Caco-2 (cell line): ENCODE data around the gene RERE. TPM values are rescaled to one million over a fixed set of nuclear protein-coding genes. Genes with fewer than 3 reads are reported as not detected.
"Not testable (repeated sequence)": the region's sequence is repeated elsewhere in the genome, so short reads cannot be mapped to it uniquely, and the experiment has no call there.

Experiments used
- BruUV-seq: library from RNA; stranded (reverse); fragments of 400-500 nt; replicated peaks from 2 replicates; lab custom pipeline; 2021; lab: Mats Ljungman, UMichigan
- CTCF ChIA-PET: fragments of 300-600 bp; sonication (Branson Sonifier 250); formaldehyde crosslinking; loops from one replicate; lab custom pipeline; 2022; ENCODE audit warnings: antibody characterized with exemption; lab: Charles Lee
- POLR2A ChIA-PET: fragments of 300-600 bp; sonication (Branson Sonifier 250); formaldehyde crosslinking; loops from one replicate; lab custom pipeline; 2022; ENCODE audit warnings: antibody characterized with exemption; lab: Charles Lee
- DNase-seq, 2 experiments: peaks; one replicate each; pipeline versions ENCODE4 v3.0.0 to v3.0.0-alpha.2; 2020 to 2022
- H3K27me3 ChIP-seq: replicated peaks from 2 replicates; pipeline ENCODE4 v1.6.0; 2011; ENCODE audit warnings: low read length; ENCODE audit not compliant: control insufficient read depth, insufficient read depth
- H3K36me3 ChIP-seq: 2 replicates; pipeline ENCODE4 v1.5.1; 2011; ENCODE audit warnings: low read length; ENCODE audit not compliant: control insufficient read depth, insufficient read depth
- H3K4me1 ChIP-seq: fragments of 250-450 bp; sonication (Bioruptor Pico); 2 replicates; pipeline ENCODE4 v1.5.1; 2020; ENCODE audit warnings: mild to moderate bottlenecking
- H3K4me3 ChIP-seq: 2 replicates; pipeline ENCODE4 v1.5.1; 2011; ENCODE audit warnings: low read depth, mild to moderate bottlenecking, control low read depth, low read length
- H3K9me3 ChIP-seq: fragments of 250-450 bp; sonication (Bioruptor Pico); 2 replicates; pipeline ENCODE4 v1.5.1; 2020; ENCODE audit warnings: mild to moderate bottlenecking, moderate library complexity
- H3K27ac Mint-ChIP-seq: one replicate; pipeline ENCODE4 v1.8.0; 2022; ENCODE audit warnings: mixed read lengths; ENCODE audit not compliant: unreplicated experiment
- H3K27me3 Mint-ChIP-seq: one replicate; pipeline ENCODE4 v1.8.0; 2022; ENCODE audit warnings: mixed read lengths; ENCODE audit not compliant: insufficient read depth, unreplicated experiment
- H3K36me3 Mint-ChIP-seq: one replicate; pipeline ENCODE4 v1.8.0; 2022; ENCODE audit warnings: mild to moderate bottlenecking, mixed read lengths; ENCODE audit not compliant: insufficient read depth, unreplicated experiment
- H3K4me1 Mint-ChIP-seq: one replicate; pipeline ENCODE4 v1.8.0; 2022; ENCODE audit warnings: low read depth, mixed read lengths; ENCODE audit not compliant: unreplicated experiment
- H3K4me3 Mint-ChIP-seq: one replicate; pipeline ENCODE4 v1.8.0; 2022; ENCODE audit warnings: mild to moderate bottlenecking, moderate library complexity, mixed read lengths; ENCODE audit not compliant: unreplicated experiment
- H3K9me3 Mint-ChIP-seq: one replicate; pipeline ENCODE4 v1.8.0; 2022; ENCODE audit warnings: mixed read lengths; ENCODE audit not compliant: unreplicated experiment
- CTCF ChIP-seq, 2 experiments: fragments of 200-600 bp in 1 of 2; IDR thresholded peaks; 1 replicate in 1 of 2; 2 replicates in 1 of 2; pipeline versions ENCODE4 v1.5.1 to v1.8.0; 2011 to 2022; ENCODE audit warnings: antibody characterized with exemption in 1 of 2, control low read depth in 1 of 2, inconsistent platforms in 1 of 2, low read depth in 1 of 2, low read length in 1 of 2, mild to moderate bottlenecking in 1 of 2, moderate library complexity in 1 of 2; ENCODE audit not compliant: insufficient read depth in 1 of 2, severe bottlenecking in 1 of 2, unreplicated experiment in 1 of 2
- intact Hi-C: fragments of 100-400 bp; cut with micrococcal nuclease; formaldehyde crosslinking; loops from one replicate; pipeline ENCODE4 v1.10.0; 2022; ENCODE audit not compliant: unreplicated experiment
- total RNA-seq: library from RNA; stranded (reverse); gene quantifications from 2 replicates; pipeline ENCODE4 v1.2.3, GENCODE V29; 2022

The RERE gene
- total RNA-seq, 1 experiment from 2014 or later = 85.2 TPM

DNA sequence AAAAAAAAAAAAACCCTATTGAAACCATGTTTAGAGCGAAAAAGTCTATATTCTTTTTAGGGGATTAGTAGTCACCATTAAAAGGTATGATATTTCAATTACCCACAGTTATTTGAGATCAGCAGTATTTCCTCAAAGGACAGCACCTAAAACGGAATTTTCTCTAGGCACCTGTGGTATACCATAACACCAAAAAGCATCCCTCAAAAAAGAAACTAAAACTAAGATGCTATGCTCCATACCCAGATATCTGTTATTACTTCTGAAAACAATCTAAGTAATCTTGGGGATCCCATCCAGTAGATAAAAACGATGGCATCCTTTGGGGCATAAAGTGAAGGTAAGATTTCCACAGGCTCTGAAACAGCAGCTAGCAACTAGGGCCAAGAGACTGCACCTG, 89.0 kb downstream of the RERE start:
- no peaks in the 10 kb centered on the region for H3K27me3 Mint-ChIP-seq
- no peak overlapping the region for H3K4me3 Mint-ChIP-seq
- H3K4me1 ChIP-seq = peaks cover 5% of the 10 kb centered on the region; the same call in 1 of the 2 replicates
- no peak overlapping the region for H3K4me3 ChIP-seq
- BruUV-seq = no TSS peak
- intact Hi-C loops = no loop called here
- ChIA-PET POLR2A (no interaction called here), CTCF (no interaction called here)
- H3K27me3 ChIP-seq = no peaks in the 10 kb centered on the region
- no peaks in the 10 kb centered on the region for H3K36me3 ChIP-seq
- no peak overlapping the region for H3K27ac Mint-ChIP-seq
- H3K36me3 Mint-ChIP-seq = peaks cover 7% of the 10 kb centered on the region
- no peak for DNase-seq
- no peaks in the 10 kb centered on the region for H3K9me3 Mint-ChIP-seq
- no peaks in the 10 kb centered on the region for H3K9me3 ChIP-seq
- TF ChIP-seq CTCF (IDR thresholded peaks at IDR 0.05; ENCODE audit: insufficient read depth in 1 of 2, low read depth in 1 of 2, low read length in 1 of 2, severe bottlenecking in 1 of 2, unreplicated experiment in 1 of 2) = no peak
- no peaks in the 10 kb centered on the region for H3K4me1 Mint-ChIP-seq

DNA sequence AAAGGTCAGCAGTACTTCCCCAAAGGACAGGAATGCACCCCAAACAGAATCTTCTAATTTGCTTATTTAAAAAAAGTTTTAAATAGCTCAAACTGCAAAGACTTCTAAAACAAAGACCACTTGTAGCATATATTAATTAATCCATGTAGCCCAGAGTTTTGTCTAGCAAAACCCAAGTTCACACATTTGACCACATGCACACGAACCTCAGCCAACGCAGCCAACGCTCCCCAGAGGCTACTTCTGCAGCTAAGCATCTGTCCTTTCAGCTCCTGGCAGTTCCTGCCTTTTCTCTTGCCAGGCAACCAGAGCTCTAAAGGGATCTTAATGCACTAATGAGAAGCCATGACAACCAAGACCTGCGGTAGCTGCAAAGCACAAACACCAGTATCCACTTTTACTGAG, 89.6 kb downstream of the RERE start:
- H3K36me3 Mint-ChIP-seq = peaks cover 7% of the 10 kb centered on the region
- intact Hi-C loops = no loop called here
- POLR2A ChIA-PET = no interaction called here

DNA sequence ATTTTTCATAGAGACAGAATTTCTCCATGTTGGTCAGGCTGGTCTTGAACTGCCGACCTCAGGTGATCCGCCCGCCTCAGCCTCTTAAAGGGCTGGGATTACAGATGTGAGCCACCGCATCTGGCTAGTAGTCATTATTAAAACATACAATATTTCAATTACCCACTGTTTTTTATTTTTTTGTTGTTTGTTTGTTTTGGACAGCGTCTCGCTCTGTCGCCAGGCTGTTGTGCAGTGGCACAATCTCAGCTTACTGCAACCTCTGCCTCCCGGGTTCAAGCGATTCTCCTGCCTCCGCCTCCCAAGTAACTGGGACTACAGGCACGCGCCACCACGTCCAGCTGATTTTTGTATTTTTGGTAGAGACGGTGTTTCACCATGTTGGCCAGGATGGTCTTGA, 90.1 kb downstream of the RERE start:
- H3K27me3 Mint-ChIP-seq, H3K4me1 Mint-ChIP-seq, H3K36me3 Mint-ChIP-seq, BruUV-seq, H3K9me3 ChIP-seq, H3K4me3 Mint-ChIP-seq, DNase-seq, H3K27ac Mint-ChIP-seq, H3K27me3 ChIP-seq, POLR2A ChIA-PET, H3K4me3 ChIP-seq, H3K9me3 Mint-ChIP-seq, intact Hi-C loops, H3K36me3 ChIP-seq: not testable (repeated sequence)
- peaks cover 14% of the 10 kb centered on the region for H3K4me1 ChIP-seq
- CTCF ChIA-PET = interaction anchor here (0.6 to 2.5 kb wide), 5 partner anchors 21 to 318 kb away, joined by 3 to 13 read pairs (median 9); no protein-coding TSS in a partner anchor

More for the DNA sequence above, 89.6 kb downstream of the RERE start:
- Mint-ChIP-seq H3K27ac (no peak overlapping the region), H3K27me3 (no peaks in the 10 kb centered on the region), H3K9me3 (no peaks in the 10 kb centered on the region), H3K4me3 (no peak overlapping the region), H3K4me1 (peaks cover 5% of the 10 kb centered on the region)
- peaks cover 9% of the 10 kb centered on the region; the same call in 1 of the 2 replicates for H3K4me1 ChIP-seq
- no peaks in the 10 kb centered on the region for H3K27me3 ChIP-seq
- BruUV-seq = no TSS peak
- no peak overlapping the region for H3K4me3 ChIP-seq
- no peak for TF ChIP-seq CTCF (IDR thresholded peaks at IDR 0.05; ENCODE audit: insufficient read depth in 1 of 2, low read depth in 1 of 2, low read length in 1 of 2, severe bottlenecking in 1 of 2, unreplicated experiment in 1 of 2)
- CTCF ChIA-PET = interaction anchor here (2.5 kb wide), 1 partner anchor 121 kb away, joined by 9 read pairs; no protein-coding TSS in a partner anchor
- no peaks in the 10 kb centered on the region for H3K9me3 ChIP-seq
- H3K36me3 ChIP-seq = no peaks in the 10 kb centered on the region
- DNase-seq = no peak

GRCh38 chr1:8726801-8727186, 90.6 kb downstream of the RERE start:
- H3K36me3 Mint-ChIP-seq, POLR2A ChIA-PET, H3K9me3 Mint-ChIP-seq, BruUV-seq, H3K27me3 ChIP-seq, H3K27ac Mint-ChIP-seq, DNase-seq, H3K4me3 Mint-ChIP-seq, H3K36me3 ChIP-seq, H3K27me3 Mint-ChIP-seq, H3K4me3 ChIP-seq, H3K9me3 ChIP-seq: not testable (repeated sequence)
- CTCF ChIA-PET = interaction anchor here (0.6 to 2.5 kb wide), 7 partner anchors 13 to 318 kb away, joined by 3 to 13 read pairs (median 7); no protein-coding TSS in a partner anchor
- H3K4me1 ChIP-seq = peaks cover 19% of the 10 kb centered on the region
- peaks cover 13% of the 10 kb centered on the region for H3K4me1 Mint-ChIP-seq
- intact Hi-C loops = loop anchor here (1.0 kb wide), 1 partner anchor 165 kb away; no protein-coding TSS in a partner anchor
